K562 (cell line): ENCODE data around the gene TDRD9. TPM values are rescaled to one million over a fixed set of nuclear protein-coding genes. Genes with fewer than 3 reads are reported as not detected.

Experiments
- ATAC-seq: fragments of 200-7000 bp; cut with Tn5 transposase; 3 replicates; pipeline ENCODE4 v1.9.1; 2020; ENCODE audit warnings: moderate library complexity
- BruUV-seq: library from RNA; stranded (reverse); fragments of 400-500 nt; replicated peaks from 2 replicates; lab custom pipeline; 2021; lab: Mats Ljungman, UMichigan
- CTCF ChIA-PET: fragments of 300-600 bp; formaldehyde crosslinking; extraction: SDS; loops from one replicate; lab custom pipeline; 2021; ENCODE audit warnings: low intra/inter-chr PET ratio; lab: Yijun Ruan, JAX
- POLR2A ChIA-PET: fragments of 300-600, 350-650 bp; sonication (Branson Sonifier 250); formaldehyde crosslinking; extraction: SDS; loops from one replicate; lab custom pipeline; 2021; ENCODE audit warnings: antibody characterized with exemption, inconsistent platforms; lab: Yijun Ruan, JAX
- DNase-seq, 4 experiments: peaks; one replicate each; pipeline versions ENCODE4 v3.0.0 to v3.0.0-alpha.2; 2011 to 2018; ENCODE audit warnings: low spot score in 3 of 4, mixed read lengths in 3 of 4; ENCODE audit errors: extremely low read depth in 1 of 4
- FAIRE-seq: peaks from 2 replicates; lab custom pipeline; 2011; peaks lifted over from hg19 to GRCh38; lab: Jason Lieb, UNC
- H2AFZ ChIP-seq: 2 replicates; pipeline ENCODE4 v1.6.0; 2011; ENCODE audit warnings: low read depth, low read length, control low read depth, inconsistent platforms
- H3K27ac ChIP-seq: fragments of 200-600 bp; 3 replicates; pipeline ENCODE4 v1.8.0; 2011; ENCODE audit warnings: low read depth, mild to moderate bottlenecking, control low read depth, inconsistent platforms, low read length, moderate library complexity, mixed read lengths; ENCODE audit errors: extremely low read depth
- H3K27me3 ChIP-seq, 2 experiments: fragments of 300-600 bp in 1 of 2; 2 replicates in 1 of 2; 3 replicates in 1 of 2; pipeline versions ENCODE4 v1.6.0 to v1.8.0; 2011; ENCODE audit warnings: inconsistent platforms in 2 of 2, low read length in 2 of 2, mild to moderate bottlenecking in 1 of 2, mixed read lengths in 1 of 2, moderate library complexity in 1 of 2; ENCODE audit not compliant: control insufficient read depth in 2 of 2, insufficient read depth in 2 of 2
- H3K36me3 ChIP-seq: fragments of 300-600 bp; 3 replicates; pipeline ENCODE4 v1.8.0; 2011; ENCODE audit warnings: mild to moderate bottlenecking, low read length, inconsistent platforms; ENCODE audit not compliant: control insufficient read depth, insufficient read depth
- H3K4me1 ChIP-seq, 2 experiments: fragments of 200-600 bp in 1 of 2; replicated peaks in 1 of 2; 2 replicates in 1 of 2; 3 replicates in 1 of 2; pipeline versions ENCODE4 v1.5.1 to v1.8.0; 2011; ENCODE audit warnings: inconsistent platforms in 2 of 2, low read length in 2 of 2, mild to moderate bottlenecking in 1 of 2, mixed read lengths in 1 of 2, moderate library complexity in 1 of 2; ENCODE audit not compliant: control insufficient read depth in 2 of 2, insufficient read depth in 2 of 2
- H3K4me2 ChIP-seq: 2 replicates; pipeline ENCODE4 v1.6.1; 2011; ENCODE audit warnings: low read length, control low read depth, inconsistent platforms, mixed read lengths; ENCODE audit not compliant: insufficient read depth
- H3K4me3 ChIP-seq: fragments of 200-600 bp; sonication (generic), shearing (Covaris generic); 2 replicates; pipeline ENCODE4 v1.5.1; 2016; ENCODE audit warnings: control low read depth, inconsistent platforms
- H3K79me2 ChIP-seq: fragments of 200-600 bp; 3 replicates; pipeline ENCODE4 v1.8.0; 2011; ENCODE audit warnings: low read length, inconsistent platforms; ENCODE audit not compliant: control insufficient read depth, insufficient read depth
- H3K9ac ChIP-seq, 2 experiments: 2 replicates each; pipeline versions ENCODE4 v1.6.0 to v1.6.1; 2011; ENCODE audit warnings: low read depth in 2 of 2, low read length in 2 of 2, control low read depth in 1 of 2, inconsistent platforms in 1 of 2, mild to moderate bottlenecking in 1 of 2, mixed read lengths in 1 of 2; ENCODE audit not compliant: insufficient read depth in 1 of 2
- H3K9me1 ChIP-seq: one replicate; pipeline ENCODE4 v1.6.0; 2011; ENCODE audit warnings: inconsistent platforms, mild to moderate bottlenecking, low read length, moderate library complexity; ENCODE audit not compliant: control insufficient read depth, insufficient read depth
- H3K9me3 ChIP-seq: replicated peaks from 2 replicates; pipeline ENCODE4 v1.5.1; 2011; ENCODE audit warnings: low read depth, low read length, inconsistent platforms; ENCODE audit not compliant: control insufficient read depth, insufficient read depth
- H4K20me1 ChIP-seq: replicated peaks from 2 replicates; pipeline ENCODE4 v1.6.1; 2011; ENCODE audit warnings: low read length, inconsistent platforms, mixed read lengths; ENCODE audit not compliant: control insufficient read depth, insufficient read depth
- ELF4 ChIP-seq: fragments of 450-650 bp; formaldehyde crosslinking; IDR thresholded peaks from 2 replicates; pipeline ENCODE4 v1.4.0; 2022; ENCODE audit warnings: missing genetic modification characterization
- ETS2 ChIP-seq: IDR thresholded peaks from 2 replicates; pipeline ENCODE4 v1.6.1; 2016; ENCODE audit warnings: borderline replicate concordance, missing genetic modification characterization, mild to moderate bottlenecking, moderate library complexity, missing compliant biosample characterization; ENCODE audit not compliant: poor library complexity, severe bottlenecking
- ILF3 ChIP-seq: fragments of 450-650 bp; IDR thresholded peaks from 2 replicates; pipeline ENCODE4 v1.6.1; 2018; ENCODE audit warnings: antibody characterized with exemption, mild to moderate bottlenecking, moderate library complexity, borderline replicate concordance
- KHSRP ChIP-seq: fragments of 450-650 bp; IDR thresholded peaks from 2 replicates; pipeline ENCODE4 v1.6.1; 2017
- ZNF133 ChIP-seq: fragments of 250-450 bp; sonication (Bioruptor Pico); IDR thresholded peaks from 2 replicates; pipeline ENCODE4 v1.4.0; 2020; ENCODE audit warnings: mild to moderate bottlenecking
- ZNF316 ChIP-seq: fragments of 450-650 bp; IDR thresholded peaks from 2 replicates; pipeline ENCODE4 v1.6.1; 2016
- ZSCAN29 ChIP-seq: fragments of 450-650 bp; IDR thresholded peaks from 2 replicates; pipeline ENCODE4 v1.6.1; 2017
- WGBS: fragments of 100-300 bp; shearing (Covaris generic); methylation state at CpG from one replicate; pipeline ENCODE4 v1.1.6; 2016; ENCODE audit warnings: low coverage, mixed read lengths; ENCODE audit not compliant: insufficient coverage; ENCODE audit errors: missing lambda C conversion rate; 5-methylcytosine and 5-hydroxymethylcytosine counted together
- in situ Hi-C: fragments of 300-500 bp; cut with MboI; formaldehyde crosslinking; loops from 4 replicates; pipeline ENCODE4 v1.15.0; 2018; ENCODE audit warnings: inconsistent platforms, mixed read lengths
- intact Hi-C: fragments of 100-400 bp; cut with micrococcal nuclease; formaldehyde crosslinking; loops from 2 replicates; pipeline ENCODE4 v1.14.2; 2022
- polyA plus RNA-seq, 8 experiments: library from polyadenylated mRNA; depleted of rRNA in 4 of 8; stranded (reverse) in 5 of 8; unstranded in 3 of 8; fragments of >200 nt; fragmentation: Nextera tagmentation in 2 of 8; fragmentation: Illumina TruSeq in 1 of 8; extraction: Ambion mirVana in 2 of 8; extraction: Trizol in 1 of 8; gene quantifications; 2 replicates each; pipeline versions ENCODE4 v1.2.1 to v1.2.3, GENCODE V29; 2011 to 2014; ENCODE audit warnings: inconsistent platforms in 1 of 8, missing spikeins in 1 of 8
- total RNA-seq, 7 experiments: library from RNA; depleted of rRNA in 6 of 7; stranded (reverse); fragments of >200 nt in 6 of 7; fragmentation: Illumina TruSeq in 2 of 7; extraction: Trizol in 2 of 7; gene quantifications; 2 replicates each; pipeline versions ENCODE4 v1.2.1 to v1.2.3, GENCODE V29; 2011 to 2021; ENCODE audit warnings: low replicate concordance in 1 of 7
- TF ChIP-seq, protein P1 (sequence below): fragments of 250-450 bp; sonication (Bioruptor Pico); IDR thresholded peaks from 2 replicates; pipeline ENCODE4 v1.4.0; 2020; ENCODE audit warnings: borderline replicate concordance

Gene TDRD9
- total and polyA plus RNA-seq, 9 of the 15 experiments (the other 6 are each of a cell fraction or from before 2014, with no cell fraction given) = 0.04 to 0.14 (median 0.04) TPM; not detected in 5

GRCh38 chr14:103894723-103895059, 33.6 kb upstream of the TDRD9 start:
- Histone ChIP-seq H3K27ac (no peak overlapping the region), H2AFZ (no peak overlapping the region), H3K79me2 (no peaks in the 10 kb centered on the region), H4K20me1 (0 out of 2 replicates have a peak, but pooled peaks cover under 1% of the 10 kb centered on the region), H3K4me2 (no peak overlapping the region), H3K4me1 (peaks cover 0 to 14% of the 10 kb centered on the region in 2 experiments; a peak in 2 of 5 replicates), H3K9ac (no peak overlapping the region), H3K36me3 (no peaks in the 10 kb centered on the region), H3K27me3 (peaks cover 13 to 39% of the 10 kb centered on the region in 2 experiments; a peak in 3 of 5 replicates), H3K9me3 (no peaks in the 10 kb centered on the region), H3K4me3 (no peak overlapping the region), H3K9me1 (no peaks in the 10 kb centered on the region)
- no peak for DNase-seq
- TF ChIP-seq KHSRP = no peak
- TF ChIP-seq ETS2 = no peak
- TF ChIP-seq ILF3 = no peak
- no peak for TF ChIP-seq ELF4 (CRISPR knock-in tag)
- TF ChIP-seq ZNF316 = no peak
- no peak for TF ChIP-seq ZNF133 (CRISPR knock-in tag)
- no peak for TF ChIP-seq ZSCAN29
- TF ChIP-seq, protein P1, sequence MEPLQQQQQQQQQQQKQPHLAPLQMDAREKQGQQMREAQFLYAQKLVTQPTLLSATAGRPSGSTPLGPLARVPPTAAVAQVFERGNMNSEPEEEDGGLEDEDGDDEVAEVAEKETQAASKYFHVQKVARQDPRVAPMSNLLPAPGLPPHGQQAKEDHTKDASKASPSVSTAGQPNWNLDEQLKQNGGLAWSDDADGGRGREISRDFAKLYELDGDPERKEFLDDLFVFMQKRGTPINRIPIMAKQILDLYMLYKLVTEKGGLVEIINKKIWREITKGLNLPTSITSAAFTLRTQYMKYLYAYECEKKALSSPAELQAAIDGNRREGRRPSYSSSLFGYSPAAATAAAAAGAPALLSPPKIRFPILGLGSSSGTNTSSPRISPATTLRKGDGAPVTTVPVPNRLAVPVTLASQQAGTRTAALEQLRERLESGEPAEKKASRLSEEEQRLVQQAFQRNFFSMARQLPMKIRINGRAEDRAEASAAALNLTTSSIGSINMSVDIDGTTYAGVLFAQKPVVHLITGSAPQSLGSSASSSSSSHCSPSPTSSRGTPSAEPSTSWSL (CRISPR knock-in tag) = no peak
- no peak for ATAC-seq
- WGBS = 0% methylated on average over 3 of the region's 7 CpGs
- in situ Hi-C loops = no loop called here
- intact Hi-C loops = no loop called here
- ChIA-PET CTCF (no interaction called here), POLR2A (no interaction called here)
- no peak for FAIRE-seq
- BruUV-seq = no TSS peak
